Activated CD4-positive, alpha-beta T cell treated with anti-CD3 and anti-CD28 coated beads, Interleukin-2, amount 10 ng/mL, durations not matched to agents 7 days and 5 days (primary cell): ENCODE data around the gene RUNX2. TPM values are rescaled to one million over a fixed set of nuclear protein-coding genes. Genes with fewer than 3 reads are reported as not detected.

Source experiments
- CTCF ChIA-PET: fragments of 350-600 bp; sonication (Branson Sonifier 250); formaldehyde crosslinking; loops from one replicate; lab custom pipeline; 2021; ENCODE audit warnings: antibody characterized with exemption; lab: Charles Lee
- POLR2A ChIA-PET: fragments of 350-600 bp; sonication (Branson Sonifier 250); formaldehyde crosslinking; loops from one replicate; lab custom pipeline; 2021; ENCODE audit warnings: antibody characterized with exemption; lab: Charles Lee
- DNase-seq: peaks from one replicate; pipeline ENCODE4 v3.0.0-alpha.2; 2020
- H3K27ac Mint-ChIP-seq: one replicate; pipeline ENCODE4 v1.8.0; 2021; ENCODE audit warnings: mild to moderate bottlenecking, moderate library complexity, mixed read lengths
- H3K27me3 Mint-ChIP-seq: one replicate; pipeline ENCODE4 v1.8.0; 2021; ENCODE audit warnings: mixed read lengths
- H3K36me3 Mint-ChIP-seq: one replicate; pipeline ENCODE4 v1.8.0; 2021; ENCODE audit warnings: low read depth, mixed read lengths
- H3K4me1 Mint-ChIP-seq: one replicate; pipeline ENCODE4 v1.8.0; 2021; ENCODE audit warnings: mixed read lengths
- H3K4me3 Mint-ChIP-seq: one replicate; pipeline ENCODE4 v1.8.0; 2021; ENCODE audit warnings: mild to moderate bottlenecking, moderate library complexity, mixed read lengths
- H3K9me3 Mint-ChIP-seq: one replicate; pipeline ENCODE4 v1.8.0; 2021; ENCODE audit warnings: mixed read lengths
- total RNA-seq, 2 experiments: library from RNA; stranded (reverse); gene quantifications; one replicate each; pipeline ENCODE4 v1.2.3, GENCODE V29; 2021

Gene RUNX2
- total RNA-seq, 2 experiments from 2014 or later, result 13.2 to 13.4 TPM

GRCh38 chr6:45420083-45420908, 92.2 kb downstream of the RUNX2 start:
- peak; percentile 47 for DNase-seq
- H3K36me3 Mint-ChIP-seq, result peaks cover 3% of the 10 kb centered on the region
- H3K4me3 Mint-ChIP-seq, result peak overlapping the region; percentile 88
- H3K27me3 Mint-ChIP-seq, result peaks cover 53% of the 10 kb centered on the region
- peak overlapping the region; percentile 91 for H3K27ac Mint-ChIP-seq
- CTCF ChIA-PET, result interaction anchor here (0.6 to 1.9 kb wide), 11 partner anchors 11 to 941 kb away, joined by 3 to 8 read pairs (median 3); no protein-coding TSS in a partner anchor
- POLR2A ChIA-PET, result interaction anchor here (0.6 kb wide), 1 partner anchor 500 kb away, joined by 6 read pairs; no protein-coding TSS in a partner anchor
- H3K9me3 Mint-ChIP-seq, result no peaks in the 10 kb centered on the region
- peaks cover 44% of the 10 kb centered on the region for H3K4me1 Mint-ChIP-seq

DNA sequence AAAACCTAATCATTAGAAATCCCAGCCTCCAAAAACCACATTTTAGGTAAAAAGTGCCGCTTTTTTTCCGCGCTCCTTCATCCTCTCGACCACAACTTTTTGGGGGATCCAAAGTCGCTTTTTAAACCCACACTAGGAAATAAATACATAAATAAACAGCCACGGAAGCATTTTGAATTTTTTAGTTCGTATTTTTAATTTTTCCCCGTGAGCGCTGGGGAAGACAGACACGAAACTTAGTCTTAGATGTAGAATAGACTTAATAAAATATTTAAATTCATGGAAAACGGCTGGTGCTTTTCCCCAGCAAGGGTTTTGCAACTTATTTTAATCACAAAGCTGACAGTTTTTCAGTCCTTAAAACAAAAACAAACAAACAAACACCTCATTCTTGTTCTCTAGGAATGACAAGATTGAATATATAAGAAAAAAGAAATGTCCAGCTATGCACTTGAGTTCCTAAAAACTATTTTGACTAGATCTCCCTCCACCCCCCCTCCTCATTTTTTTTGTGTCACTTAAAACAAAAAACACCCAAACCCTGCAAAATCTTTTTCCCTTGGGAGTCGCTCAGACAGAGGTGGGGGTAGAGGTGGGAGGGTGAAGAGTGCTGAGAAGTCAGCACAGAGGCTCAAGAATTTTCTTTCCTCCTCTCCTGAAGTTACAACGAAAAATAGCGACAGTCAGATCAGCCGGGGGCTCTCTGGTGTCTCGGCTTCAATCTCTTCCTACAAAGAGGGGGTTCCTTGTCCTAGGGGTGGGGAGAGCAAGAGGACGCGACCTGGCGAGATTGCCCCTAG, 93.0 kb downstream of the RUNX2 start:
- Mint-ChIP-seq H3K36me3 (peaks cover 3% of the 10 kb centered on the region), H3K4me1 (peaks cover 45% of the 10 kb centered on the region)
- CTCF ChIA-PET, result interaction anchor here (0.5 to 2.1 kb wide), 5 partner anchors 16 to 942 kb away, joined by 3 to 4 read pairs (median 4); no protein-coding TSS in a partner anchor

DNA sequence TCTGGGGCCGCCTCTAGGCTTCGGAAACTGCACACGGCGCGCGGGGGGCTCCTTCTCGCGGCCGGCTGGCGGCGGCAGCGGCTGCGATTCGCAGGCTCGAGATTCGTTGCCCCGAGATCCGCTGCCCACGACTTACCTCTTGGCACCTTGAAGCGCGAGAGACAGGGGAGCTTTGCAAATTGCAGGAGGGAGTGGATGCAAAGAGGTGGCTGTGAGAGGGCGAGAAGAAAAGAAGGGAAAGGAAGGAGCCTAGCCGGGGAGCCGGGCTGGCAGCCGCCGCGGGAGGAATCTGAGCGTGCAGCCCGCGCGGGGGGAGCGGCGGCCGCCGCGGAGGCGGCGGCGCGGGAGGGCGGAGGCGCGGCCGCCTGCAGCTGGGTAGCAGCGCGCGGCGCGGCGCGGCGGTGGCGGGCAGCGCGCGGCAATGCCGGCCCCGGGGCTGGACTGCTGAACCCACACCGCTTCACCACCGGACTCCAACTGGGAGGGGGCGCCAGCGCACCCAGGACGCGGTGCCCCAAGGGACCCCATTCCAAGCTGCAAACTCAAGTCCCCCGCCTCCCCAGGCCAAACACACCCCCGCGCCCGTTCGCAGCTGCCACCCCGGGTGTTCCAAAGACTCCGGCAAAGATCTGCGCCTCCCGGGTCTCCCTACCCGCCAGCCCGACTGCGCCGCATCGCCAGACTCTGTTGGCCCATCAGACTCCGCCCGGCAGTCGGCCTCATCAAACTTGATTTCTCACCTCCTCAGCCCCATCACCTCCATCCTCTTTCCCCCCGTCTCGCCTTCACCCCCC, 93.8 kb downstream of the RUNX2 start:
- Mint-ChIP-seq H3K36me3 (peaks cover 3% of the 10 kb centered on the region), H3K27me3 (peaks cover 50% of the 10 kb centered on the region), H3K9me3 (no peaks in the 10 kb centered on the region), H3K27ac (peak overlapping the region; percentile 91), H3K4me3 (peak overlapping the region; percentile 88), H3K4me1 (peaks cover 45% of the 10 kb centered on the region)
- ChIA-PET POLR2A (no interaction called here), CTCF (interaction anchor here (0.5 to 2.1 kb wide), 4 partner anchors 15 to 766 kb away, joined by 3 to 4 read pairs (median 4); no protein-coding TSS in a partner anchor)
- peak; percentile 49 for DNase-seq

More for the DNA sequence above, 93.0 kb downstream of the RUNX2 start:
- peak overlapping the region; percentile 88 for H3K4me3 Mint-ChIP-seq
- H3K9me3 Mint-ChIP-seq, result no peaks in the 10 kb centered on the region
- peak overlapping the region; percentile 91 for H3K27ac Mint-ChIP-seq
- no peak for DNase-seq
- peaks cover 54% of the 10 kb centered on the region for H3K27me3 Mint-ChIP-seq
- POLR2A ChIA-PET, result no interaction called here

- ChIA-PET POLR2A (no interaction called here), CTCF (interaction anchor here (1.5 to 2.1 kb wide), 2 partner anchors 15 to 767 kb away, joined by 4 read pairs; no protein-coding TSS in a partner anchor)
- H3K27ac Mint-ChIP-seq, result peak overlapping the region; percentile 92
- H3K4me3 Mint-ChIP-seq, result peak overlapping the region; percentile 85
- peaks cover 3% of the 10 kb centered on the region for H3K36me3 Mint-ChIP-seq
- H3K4me1 Mint-ChIP-seq, result peaks cover 45% of the 10 kb centered on the region
- H3K9me3 Mint-ChIP-seq, result no peaks in the 10 kb centered on the region
- DNase-seq, result peak; percentile 56
- peaks cover 50% of the 10 kb centered on the region for H3K27me3 Mint-ChIP-seq
Observed at GRCh38 chr6:45422503-45423110, 94.5 kb downstream of the RUNX2 start.

GRCh38 chr6:45423111-45423823, 95.1 kb downstream of the RUNX2 start:
- ChIA-PET CTCF (interaction anchor here (0.6 to 2.1 kb wide), 4 partner anchors 133 to 768 kb away, joined by 3 to 4 read pairs (median 4); no protein-coding TSS in a partner anchor), POLR2A (no interaction called here)
- Mint-ChIP-seq H3K27me3 (peaks cover 48% of the 10 kb centered on the region), H3K9me3 (no peaks in the 10 kb centered on the region), H3K27ac (peak overlapping the region; percentile 92), H3K36me3 (peaks cover 3% of the 10 kb centered on the region), H3K4me1 (peaks cover 46% of the 10 kb centered on the region), H3K4me3 (peak overlapping the region; percentile 85)
- peak; percentile 20 for DNase-seq

- H3K27me3 Mint-ChIP-seq, result peaks cover 46% of the 10 kb centered on the region
- peaks cover 48% of the 10 kb centered on the region for H3K4me1 Mint-ChIP-seq
- peaks cover 4% of the 10 kb centered on the region for H3K36me3 Mint-ChIP-seq
- ChIA-PET CTCF (interaction anchor here (0.6 to 1.6 kb wide), 4 partner anchors 13 to 499 kb away, joined by 3 to 7 read pairs (median 4); no protein-coding TSS in a partner anchor), POLR2A (no interaction called here)
- peak overlapping the region; percentile 80 for H3K27ac Mint-ChIP-seq
- no peaks in the 10 kb centered on the region for H3K9me3 Mint-ChIP-seq
- H3K4me3 Mint-ChIP-seq, result peak overlapping the region; percentile 85
- DNase-seq, result no peak
Observed at GRCh38 chr6:45423824-45424450, 95.8 kb downstream of the RUNX2 start.

- no peak for DNase-seq
- H3K27me3 Mint-ChIP-seq, result peaks cover 42% of the 10 kb centered on the region
- peaks cover 48% of the 10 kb centered on the region for H3K4me1 Mint-ChIP-seq
- H3K9me3 Mint-ChIP-seq, result no peaks in the 10 kb centered on the region
- H3K4me3 Mint-ChIP-seq, result peak overlapping the region; percentile 85
- H3K27ac Mint-ChIP-seq, result peak overlapping the region; percentile 80
- POLR2A ChIA-PET, result no interaction called here
- CTCF ChIA-PET, result interaction anchor here (1.2 to 1.6 kb wide), 3 partner anchors 12 to 498 kb away, joined by 3 to 7 read pairs (median 4); no protein-coding TSS in a partner anchor
- H3K36me3 Mint-ChIP-seq, result peaks cover 7% of the 10 kb centered on the region
Observed at GRCh38 chr6:45424451-45424861, 96.3 kb downstream of the RUNX2 start.

GRCh38 chr6:45426251-45426650, 98.1 kb downstream of the RUNX2 start:
- POLR2A ChIA-PET, result no interaction called here
- CTCF ChIA-PET, result interaction anchor here (0.7 to 1.1 kb wide), 2 partner anchors 8 to 771 kb away, joined by 3 read pairs; no protein-coding TSS in a partner anchor

DNA sequence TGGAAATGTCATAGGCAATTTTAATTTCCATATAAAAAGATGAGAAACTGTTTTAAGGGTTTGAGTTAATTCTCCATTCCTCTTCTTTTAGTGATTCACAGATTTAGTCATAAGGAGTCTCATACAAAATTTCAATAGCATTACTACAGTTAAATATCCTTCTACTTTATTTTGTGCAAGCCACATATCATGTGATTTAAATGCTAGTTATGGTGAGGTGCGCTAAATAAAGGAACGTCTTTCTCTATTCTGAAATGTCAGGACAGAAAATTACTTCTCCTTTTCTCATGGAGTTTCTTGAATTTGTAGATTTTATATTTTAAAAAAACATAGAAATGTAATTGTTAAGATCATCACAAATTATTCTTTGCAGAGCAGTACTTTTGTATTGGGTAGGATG, 99.6 kb downstream of the RUNX2 start:
- H3K4me1 Mint-ChIP-seq, result peaks cover 42% of the 10 kb centered on the region
- CTCF ChIA-PET, result no interaction called here

More at GRCh38 chr6:45426251-45426650, 98.1 kb downstream of the RUNX2 start:
- peaks cover 41% of the 10 kb centered on the region for H3K4me1 Mint-ChIP-seq
- peaks cover 32% of the 10 kb centered on the region for H3K27me3 Mint-ChIP-seq
- no peak overlapping the region for H3K27ac Mint-ChIP-seq
- no peaks in the 10 kb centered on the region for H3K9me3 Mint-ChIP-seq
- peaks cover 12% of the 10 kb centered on the region for H3K36me3 Mint-ChIP-seq
- peak overlapping the region; percentile 37 for H3K4me3 Mint-ChIP-seq
- DNase-seq, result no peak

DNA sequence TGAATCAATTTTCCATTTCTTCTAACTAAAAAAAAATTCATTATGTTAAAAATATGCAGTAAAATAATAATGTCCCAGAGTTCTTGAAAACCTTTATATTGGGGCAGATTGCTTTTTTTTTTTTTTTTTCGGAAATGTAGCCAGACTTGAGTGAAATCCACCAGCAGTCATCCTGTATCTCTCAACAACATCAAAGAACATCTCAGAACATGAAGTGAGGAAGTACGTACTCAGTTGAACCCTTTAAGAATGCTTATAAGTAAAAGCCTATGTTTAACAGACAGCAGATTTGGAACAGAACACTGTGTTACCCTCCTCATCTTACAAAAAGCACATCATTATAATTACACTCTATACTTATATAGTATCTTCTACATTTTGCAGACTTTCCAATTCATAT, 100.6 kb downstream of the RUNX2 start:
- Mint-ChIP-seq H3K4me1 (peaks cover 42% of the 10 kb centered on the region), H3K36me3 (peaks cover 20% of the 10 kb centered on the region), H3K27ac (peak overlapping the region; percentile 33), H3K4me3 (no peak overlapping the region), H3K9me3 (no peaks in the 10 kb centered on the region), H3K27me3 (peaks cover 18% of the 10 kb centered on the region)
- no peak for DNase-seq
- CTCF ChIA-PET, result interaction anchor here (0.6 kb wide), 1 partner anchor 194 kb away, joined by 3 read pairs; no protein-coding TSS in a partner anchor
- POLR2A ChIA-PET, result no interaction called here

More for the DNA sequence above, 99.6 kb downstream of the RUNX2 start:
- no peak for DNase-seq
- Mint-ChIP-seq H3K9me3 (no peaks in the 10 kb centered on the region), H3K27ac (peak overlapping the region; percentile 38), H3K36me3 (peaks cover 22% of the 10 kb centered on the region), H3K4me3 (no peak overlapping the region), H3K27me3 (peaks cover 23% of the 10 kb centered on the region)
- POLR2A ChIA-PET, result no interaction called here
